IMR-90 (cell line): ENCODE data around the gene ZNF526.
"Not testable (repeated sequence)": the region's sequence is repeated elsewhere in the genome, so short reads cannot be mapped to it uniquely, and the experiment has no call there.

ENCODE experiments used
- BHLHE40 ChIP-seq: fragments of 150-350 bp; IDR thresholded peaks from 2 replicates; pipeline ENCODE4 v1.6.1; 2016; ENCODE audit warnings: mild to moderate bottlenecking, low read depth, low read length
- CHD1 ChIP-seq: IDR thresholded peaks from 2 replicates; pipeline ENCODE4 v1.6.1; 2012; ENCODE audit warnings: low read depth, low read length, improper control_type of control experiment
- CTCF ChIP-seq: conservative IDR thresholded peaks from 2 replicates; pipeline ENCODE4 v1.5.1; 2012; ENCODE audit warnings: mild to moderate bottlenecking, low read depth, low read length, improper control_type of control experiment
- MXI1 ChIP-seq: IDR thresholded peaks from 2 replicates; pipeline ENCODE4 v1.6.1; 2012; ENCODE audit warnings: low read depth, mild to moderate bottlenecking, low read length, moderate library complexity, borderline replicate concordance
- POLR2A ChIP-seq: IDR thresholded peaks from 2 replicates; pipeline ENCODE4 v1.6.1; 2012; ENCODE audit warnings: mild to moderate bottlenecking, low read depth, low read length
- RAD21 ChIP-seq: IDR thresholded peaks from 2 replicates; pipeline ENCODE4 v1.6.1; 2012; ENCODE audit warnings: low read length, improper control_type of control experiment
- RFX5 ChIP-seq: IDR thresholded peaks from 2 replicates; pipeline ENCODE4 v1.8.0; 2012; ENCODE audit warnings: low read depth, mild to moderate bottlenecking, low read length, moderate library complexity
- USF2 ChIP-seq: fragments of 150-350 bp; IDR thresholded peaks from 2 replicates; pipeline ENCODE4 v1.6.1; 2017; ENCODE audit warnings: mild to moderate bottlenecking, antibody characterized with exemption, low read length, low read depth

GRCh38 chr19:42266105-42266504 lies 46.0 kb downstream of the ZNF526 start:
- not testable (repeated sequence) for TF ChIP-seq POLR2A, CHD1, CTCF, RAD21, USF2, RFX5, BHLHE40, MXI1
